ENCODE measurements around the gene KRT20. TPM values are rescaled to one million over a fixed set of nuclear protein-coding genes. Genes with fewer than 3 reads are reported as not detected.
A peak's percentile ranks its signal among the peaks of the same experiment; 100 is the strongest.

KRT20 gene
- total and polyA plus RNA-seq, 2 of the 13 experiments (the other 11 are each of a cell fraction or from before 2014, with no cell fraction given): 0.13 to 0.20 TPM

GRCh38 chr17:40901981-40902474 lies 17.0 kb upstream of the KRT20 start (continued):
- TF ChIP-seq ZNF24 (IDR thresholded peaks at IDR 0.05) (peak; percentile 73; the same call in 1 of the 2 replicates), ZNF30 (CRISPR knock-in tag; IDR thresholded peaks at IDR 0.05) (no peak), GFI1 (CRISPR knock-in tag; IDR thresholded peaks at IDR 0.05; ENCODE audit: borderline replicate concordance) (peak; percentile 52; the same call in 1 of the 2 replicates), SOX6 (IDR thresholded peaks at IDR 0.05) (no peak), SOX6 (CRISPR knock-in tag; IDR thresholded peaks at IDR 0.05) (peak; percentile 100), ZNF317 (CRISPR knock-in tag; IDR thresholded peaks at IDR 0.05) (0 out of 2 replicates have a peak, but pooled peaks have one; percentile 40), SALL1 (CRISPR knock-in tag; IDR thresholded peaks at IDR 0.05) (peak; percentile 76; the same call in 1 of the 2 replicates), ZNF432 (CRISPR knock-in tag; IDR thresholded peaks at IDR 0.05; ENCODE audit: borderline replicate concordance) (no peak), FOSL2 (CRISPR knock-in tag; IDR thresholded peaks at IDR 0.05) (peak; percentile 96), ZNF451 (CRISPR knock-in tag; IDR thresholded peaks at IDR 0.05) (no peak), REPIN1 (CRISPR knock-in tag; IDR thresholded peaks at IDR 0.05; ENCODE audit: borderline replicate concordance, low read depth) (peak; percentile 48; the same call in 1 of the 2 replicates), ZNF124 (CRISPR knock-in tag; IDR thresholded peaks at IDR 0.05) (peak; percentile 63; the same call in 1 of the 2 replicates), MIER3 (CRISPR knock-in tag; IDR thresholded peaks at IDR 0.05; ENCODE audit: borderline replicate concordance) (peak; percentile 93), FOXP4 (CRISPR knock-in tag; IDR thresholded peaks at IDR 0.05) (peak; percentile 99), BCL6 (CRISPR knock-in tag; IDR thresholded peaks at IDR 0.05) (peak; percentile 90), PAXIP1 (CRISPR knock-in tag; conservative IDR thresholded peaks at IDR 0.05) (peak; percentile 94), PRDM10 (CRISPR knock-in tag; IDR thresholded peaks at IDR 0.05; ENCODE audit: low read depth) (0 out of 2 replicates have a peak, but pooled peaks have one; percentile 37), NCOR1 (IDR thresholded peaks at IDR 0.05; ENCODE audit: borderline replicate concordance, low read length) (peak; percentile 93), MEF2D (CRISPR knock-in tag; IDR thresholded peaks at IDR 0.05) (peak; percentile 23; the same call in 1 of the 2 replicates), CEBPG (CRISPR knock-in tag; IDR thresholded peaks at IDR 0.05) (peak; percentile 92)
- TF ChIP-seq, protein P1, sequence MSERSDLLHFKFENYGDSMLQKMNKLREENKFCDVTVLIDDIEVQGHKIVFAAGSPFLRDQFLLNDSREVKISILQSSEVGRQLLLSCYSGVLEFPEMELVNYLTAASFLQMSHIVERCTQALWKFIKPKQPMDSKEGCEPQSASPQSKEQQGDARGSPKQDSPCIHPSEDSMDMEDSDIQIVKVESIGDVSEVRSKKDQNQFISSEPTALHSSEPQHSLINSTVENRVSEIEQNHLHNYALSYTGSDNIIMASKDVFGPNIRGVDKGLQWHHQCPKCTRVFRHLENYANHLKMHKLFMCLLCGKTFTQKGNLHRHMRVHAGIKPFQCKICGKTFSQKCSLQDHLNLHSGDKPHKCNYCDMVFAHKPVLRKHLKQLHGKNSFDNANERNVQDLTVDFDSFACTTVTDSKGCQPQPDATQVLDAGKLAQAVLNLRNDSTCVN (CRISPR knock-in tag; IDR thresholded peaks at IDR 0.05; ENCODE audit: borderline replicate concordance): no peak

Data from HepG2 (cell line).